Stimulated activated CD4-positive, alpha-beta T cell treated with anti-CD3 and anti-CD28 coated beads, Interleukin-2, amount 100 ng/mL, for 48 hours (primary cell): ENCODE results near the gene TNK1.
"Not testable (repeated sequence)": the region's sequence is repeated elsewhere in the genome, so short reads cannot be mapped to it uniquely, and the experiment has no call there.

Experiments
- DNase-seq, 2 donors: peaks; one replicate each; pipeline ENCODE4 v3.0.0-alpha.2; 2020

TNK1 gene

DNA sequence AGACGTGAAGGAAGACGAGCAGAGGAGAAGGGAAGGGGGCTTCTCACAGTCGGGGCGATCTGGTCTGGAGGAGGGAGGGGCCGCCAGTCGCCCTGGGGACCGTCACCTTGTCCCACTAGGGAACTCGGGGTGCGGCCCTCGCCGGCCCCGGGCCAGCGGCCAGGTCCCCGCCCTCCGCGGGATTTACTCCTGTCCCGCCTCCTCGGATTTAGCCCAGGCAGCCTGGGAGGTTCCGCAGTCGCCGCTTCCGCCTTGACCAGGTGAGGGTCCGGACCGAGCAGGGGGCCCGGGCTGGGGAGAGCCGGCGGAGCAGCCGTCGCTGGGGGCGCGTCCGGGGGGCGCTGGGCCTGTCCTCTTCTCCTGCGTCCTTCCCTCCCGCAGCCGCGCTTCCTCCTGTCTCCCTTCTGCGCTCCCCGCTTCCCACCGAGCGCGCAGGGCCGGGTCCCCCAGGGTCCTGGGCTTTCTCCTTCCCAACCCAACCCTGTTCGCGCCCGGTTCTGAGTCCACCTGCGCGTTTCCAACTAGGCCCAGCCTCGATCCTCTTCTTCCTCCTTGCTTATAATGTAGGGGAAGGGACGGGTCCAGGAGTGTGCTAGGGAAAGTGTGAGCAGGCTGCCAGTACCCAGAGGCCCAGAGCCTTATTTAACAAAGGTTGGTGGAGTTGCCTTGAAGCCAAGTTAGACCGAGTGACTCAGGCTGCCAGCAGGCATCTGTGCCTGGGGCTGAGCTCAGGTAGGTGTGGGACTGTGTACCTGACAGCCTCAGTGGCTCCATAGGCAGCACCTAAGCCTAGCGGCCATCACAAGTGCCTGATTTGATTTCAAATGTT is at the start of gene TNK1:
Gene TNK1, plus strand, starts transcription at position 235 of the 829 bp plus-strand sequence. CDS start 1,838 bp downstream, outside the sequence.
- no peak for DNase-seq

DNA sequence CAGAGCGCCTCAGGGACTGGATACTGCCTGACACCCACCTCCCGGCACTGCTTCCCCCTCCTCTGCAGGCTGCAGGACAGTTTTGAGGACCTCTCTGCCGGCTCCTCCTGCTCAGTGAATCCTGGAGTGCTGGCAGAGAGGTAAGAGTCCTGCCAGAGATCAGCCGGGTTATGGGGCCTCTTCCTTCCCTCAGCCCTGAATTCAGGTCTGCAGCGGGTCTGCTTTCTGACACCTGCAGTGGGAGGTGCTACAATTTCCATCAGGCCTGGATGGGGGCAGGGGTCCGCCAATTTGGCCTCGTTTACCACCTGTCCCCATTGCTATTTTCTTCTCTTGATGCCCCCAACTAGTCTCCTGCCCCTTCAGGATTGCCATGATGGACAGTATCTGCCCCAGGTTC is 48.8 kb upstream of the TNK1 start:
- no peak for DNase-seq

DNA sequence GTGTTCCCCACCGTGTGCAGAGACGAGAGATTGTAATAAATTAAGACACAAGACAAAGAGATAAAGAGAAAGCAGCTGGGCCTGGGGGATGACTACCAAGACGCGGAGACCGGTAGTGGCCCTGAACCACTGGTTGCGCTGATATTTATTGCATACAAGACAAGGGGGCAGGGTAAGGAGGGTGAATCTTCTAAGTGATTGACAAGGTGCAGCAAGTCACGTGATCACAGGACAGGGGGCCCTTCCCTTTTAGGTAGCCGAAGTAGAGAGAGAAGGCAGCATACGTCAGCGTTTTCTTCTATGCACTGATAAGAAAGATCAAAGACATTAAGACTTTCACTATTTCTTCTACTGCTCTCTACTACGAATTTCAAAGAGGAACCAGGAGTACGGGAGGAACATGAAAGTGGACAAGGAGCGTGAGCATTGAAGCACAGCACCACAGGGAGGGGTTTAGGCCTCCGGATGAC is 48.3 kb upstream of the TNK1 start:
- DNase-seq: not testable (repeated sequence)

DNA sequence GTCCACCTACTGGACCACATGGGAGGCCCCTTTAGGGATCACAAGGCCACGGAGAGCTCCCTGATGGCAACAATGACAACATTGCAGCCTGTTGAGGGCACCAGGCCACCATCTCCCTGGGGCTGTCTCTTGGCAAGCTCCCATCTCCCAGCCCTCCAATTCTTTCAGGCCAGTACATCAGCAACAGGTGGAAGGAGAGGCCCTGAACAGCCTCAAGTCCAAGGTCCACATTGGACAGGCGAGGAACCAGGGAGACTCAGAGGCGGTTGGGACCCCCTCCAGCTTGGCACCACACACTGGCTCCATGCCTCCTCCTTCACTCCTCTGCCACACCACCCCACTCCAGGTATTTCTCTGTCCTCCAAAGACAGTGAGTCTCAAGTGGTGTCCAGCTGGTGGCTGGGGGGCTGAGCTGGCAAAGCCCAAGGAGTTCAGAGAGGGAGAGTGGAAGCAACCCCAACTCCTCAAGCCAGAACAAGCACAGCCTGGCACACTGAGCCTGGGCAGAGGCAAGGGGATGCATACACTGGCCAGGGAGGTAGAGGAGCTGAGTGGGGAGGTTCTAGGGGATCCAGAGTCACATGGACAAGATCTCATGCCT is 45.9 kb upstream of the TNK1 start:
- DNase-seq: no peak

DNA sequence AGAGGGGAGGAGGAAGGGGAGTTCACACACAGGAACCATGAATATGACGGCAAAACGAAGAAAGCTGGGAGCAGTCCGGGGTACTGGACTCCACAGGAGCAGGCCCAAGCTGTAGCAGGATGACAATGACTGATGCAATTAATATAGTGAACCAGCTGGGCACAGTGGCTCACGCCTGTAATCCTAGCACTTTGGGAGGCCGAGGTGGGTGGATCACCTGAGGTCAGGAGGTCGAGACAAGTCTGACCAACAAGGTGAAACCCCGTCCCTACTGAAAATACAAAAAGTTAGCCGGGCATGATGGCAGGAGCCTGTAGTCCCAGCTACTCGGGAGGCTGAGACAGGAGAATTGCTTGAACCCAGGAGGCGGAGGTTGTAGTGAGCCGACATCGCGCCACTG is 45.1 kb upstream of the TNK1 start:
- not testable (repeated sequence) for DNase-seq

DNA sequence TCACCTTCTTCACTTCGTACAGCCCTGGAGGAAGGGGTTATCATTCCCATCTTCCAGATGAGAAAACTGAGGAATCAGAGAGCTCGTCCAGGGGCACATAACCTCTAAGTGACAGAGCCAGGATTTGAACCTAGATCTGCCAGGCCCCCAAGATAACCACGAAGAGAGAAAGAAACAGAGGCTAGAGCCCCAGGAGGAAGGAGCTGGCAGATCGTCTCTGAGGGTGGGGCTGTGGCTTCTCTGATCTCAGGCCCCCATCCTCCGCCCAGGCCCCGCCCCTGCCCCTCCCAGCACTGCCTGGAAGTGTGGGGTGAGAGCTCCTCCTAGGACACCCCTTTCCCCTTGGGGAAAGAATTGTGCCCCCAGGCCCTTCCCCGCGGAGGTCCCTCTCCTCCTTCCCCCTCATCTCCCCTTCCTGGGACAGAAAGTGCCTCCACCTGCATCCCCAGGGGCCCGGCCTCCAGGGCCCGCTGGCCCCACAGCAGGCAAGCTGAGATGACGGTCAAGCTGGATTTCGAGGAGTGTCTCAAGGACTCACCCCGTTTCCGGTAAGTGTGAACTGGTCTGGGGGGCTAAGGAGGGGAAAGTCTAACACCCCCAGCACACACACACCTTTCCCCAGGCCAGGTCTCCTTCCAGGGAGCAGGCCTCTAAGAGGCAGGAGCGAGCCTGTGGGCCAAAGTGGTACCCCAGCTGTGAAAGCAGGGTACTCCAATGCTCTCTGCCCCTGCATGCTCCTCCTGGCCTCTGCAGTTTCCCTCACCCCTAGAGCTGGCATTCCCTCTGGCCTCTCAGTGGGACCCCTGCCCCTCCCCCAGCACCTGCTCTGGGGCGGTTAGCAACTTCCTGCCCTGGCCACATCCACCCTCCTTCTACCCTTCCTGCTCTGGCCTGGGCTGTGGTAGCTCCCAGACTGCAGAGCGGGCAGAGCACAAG is 44.4 kb upstream of the TNK1 start, which contains the start of gene ACAP1:
Gene ACAP1, plus strand, starts transcription at position 290 of the 936 bp plus-strand sequence. Its CDS starts 206 bp downstream, at position 496.
- peak; percentile 77 to 81 for DNase-seq

DNA sequence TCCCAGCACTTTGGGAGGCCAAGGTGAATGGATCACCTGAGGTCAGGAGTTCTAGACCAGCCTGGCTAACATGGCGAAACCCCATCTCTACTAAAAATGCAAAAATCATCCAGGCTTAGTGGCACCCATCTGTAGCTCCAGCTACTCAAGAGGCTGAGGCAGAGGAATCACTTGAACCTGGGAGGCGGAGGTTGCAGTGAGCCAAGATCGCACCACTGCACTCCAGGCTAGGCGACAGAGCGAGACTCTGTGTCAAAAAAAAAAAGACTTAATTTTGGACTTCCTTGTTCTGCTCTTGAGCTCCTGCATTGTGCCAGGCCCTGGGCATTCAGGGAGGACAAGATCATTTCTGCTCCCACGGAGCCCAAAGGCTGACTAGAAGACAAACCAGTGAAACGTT is 43.3 kb upstream of the TNK1 start:
- not testable (repeated sequence) for DNase-seq

DNA sequence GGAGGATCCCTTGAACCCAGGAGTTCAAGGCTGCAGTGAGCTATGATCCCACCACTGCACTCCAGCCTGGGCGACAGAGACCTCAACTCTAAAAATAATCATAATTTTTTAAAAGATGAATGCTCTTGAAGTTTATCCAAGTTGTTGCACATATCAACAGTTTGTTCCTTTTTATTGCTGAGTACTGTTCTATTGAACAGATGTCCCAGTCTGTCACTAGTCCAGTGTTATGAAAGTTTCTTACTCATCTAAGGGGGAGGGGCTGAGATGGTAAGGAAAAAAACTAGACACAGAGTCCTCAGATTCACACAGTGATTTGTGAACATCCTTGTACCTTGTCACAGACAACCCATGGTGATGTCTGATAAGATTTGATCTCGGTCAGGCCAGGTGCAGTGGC is 40.7 kb upstream of the TNK1 start:
- no peak for DNase-seq

DNA sequence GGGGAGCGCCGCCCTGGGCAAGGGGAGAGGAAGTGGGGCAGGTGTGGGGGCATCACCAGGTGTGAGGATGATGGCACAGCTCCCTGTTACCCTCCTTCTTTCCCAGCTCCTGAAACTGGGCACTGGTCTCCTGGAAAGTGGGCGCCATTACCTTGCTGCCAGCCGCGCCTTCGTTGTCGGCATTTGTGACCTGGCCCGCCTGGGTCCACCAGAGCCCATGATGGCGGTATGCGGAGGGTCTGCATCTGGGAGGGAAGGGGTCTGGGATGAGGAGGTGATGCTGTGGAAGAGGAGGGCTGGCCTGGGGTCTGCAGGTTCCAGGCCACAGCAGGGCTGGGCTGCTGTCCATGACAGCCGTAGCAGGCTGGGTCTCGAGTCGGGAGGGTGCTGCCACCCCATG is 39.0 kb upstream of the TNK1 start:
- DNase-seq: no peak

DNA sequence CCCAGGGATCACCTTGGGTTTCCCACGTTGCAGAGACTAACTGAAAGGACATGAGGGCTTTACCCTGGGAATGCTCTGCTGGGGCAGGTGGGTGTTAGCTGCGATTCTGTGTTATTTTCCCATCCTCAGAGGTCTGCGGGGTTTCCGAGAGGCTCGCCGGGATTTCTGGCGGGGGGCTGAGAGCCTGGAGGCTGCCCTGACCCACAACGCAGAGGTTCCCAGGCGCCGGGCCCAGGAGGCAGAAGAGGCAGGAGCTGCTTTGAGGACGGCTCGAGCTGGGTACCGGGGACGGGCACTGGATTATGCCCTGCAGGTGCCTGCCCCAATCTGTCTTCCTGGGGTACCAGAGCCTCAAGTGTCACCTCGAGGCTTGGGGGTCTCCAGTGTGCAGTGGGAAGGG is 37.6 kb upstream of the TNK1 start:
- no peak for DNase-seq

DNA sequence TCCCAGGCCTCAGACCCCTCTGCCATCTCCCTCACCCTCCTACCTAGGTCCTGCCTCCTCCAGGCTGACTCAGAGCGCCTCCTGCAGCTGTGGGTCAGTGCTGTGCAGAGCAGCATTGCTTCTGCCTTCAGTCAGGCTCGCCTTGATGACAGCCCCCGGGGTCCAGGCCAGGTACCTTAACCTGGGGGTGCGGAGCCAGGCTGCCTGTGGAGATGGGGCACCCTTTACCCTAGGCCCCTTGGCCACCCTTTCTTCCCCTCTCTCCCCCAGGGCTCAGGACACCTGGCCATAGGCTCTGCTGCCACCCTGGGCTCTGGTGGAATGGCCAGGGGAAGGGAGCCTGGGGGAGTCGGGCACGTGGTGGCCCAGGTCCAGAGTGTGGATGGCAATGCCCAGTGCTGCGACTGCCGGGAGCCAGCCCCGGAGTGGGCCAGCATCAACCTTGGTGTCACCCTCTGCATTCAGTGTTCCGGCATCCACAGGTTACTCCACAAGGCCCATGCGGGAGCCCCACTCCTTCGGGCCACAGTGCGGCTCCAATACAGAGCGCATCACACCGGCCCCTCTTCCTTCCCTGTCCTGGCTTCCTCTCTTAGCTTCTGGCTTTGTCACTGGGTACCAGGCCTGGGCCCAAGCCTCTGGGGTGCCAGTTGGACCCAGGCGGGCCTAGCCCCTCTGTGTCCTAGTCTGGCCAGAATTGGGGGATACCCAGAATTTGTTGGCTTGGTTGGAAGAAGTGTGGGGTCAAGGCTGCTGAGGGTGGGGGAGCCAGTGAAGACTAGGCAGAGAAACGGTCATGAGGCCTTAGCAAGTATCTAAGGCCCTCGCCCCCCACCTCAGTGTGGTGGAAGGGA is 33.9 kb upstream of the TNK1 start:
- no peak for DNase-seq

DNA sequence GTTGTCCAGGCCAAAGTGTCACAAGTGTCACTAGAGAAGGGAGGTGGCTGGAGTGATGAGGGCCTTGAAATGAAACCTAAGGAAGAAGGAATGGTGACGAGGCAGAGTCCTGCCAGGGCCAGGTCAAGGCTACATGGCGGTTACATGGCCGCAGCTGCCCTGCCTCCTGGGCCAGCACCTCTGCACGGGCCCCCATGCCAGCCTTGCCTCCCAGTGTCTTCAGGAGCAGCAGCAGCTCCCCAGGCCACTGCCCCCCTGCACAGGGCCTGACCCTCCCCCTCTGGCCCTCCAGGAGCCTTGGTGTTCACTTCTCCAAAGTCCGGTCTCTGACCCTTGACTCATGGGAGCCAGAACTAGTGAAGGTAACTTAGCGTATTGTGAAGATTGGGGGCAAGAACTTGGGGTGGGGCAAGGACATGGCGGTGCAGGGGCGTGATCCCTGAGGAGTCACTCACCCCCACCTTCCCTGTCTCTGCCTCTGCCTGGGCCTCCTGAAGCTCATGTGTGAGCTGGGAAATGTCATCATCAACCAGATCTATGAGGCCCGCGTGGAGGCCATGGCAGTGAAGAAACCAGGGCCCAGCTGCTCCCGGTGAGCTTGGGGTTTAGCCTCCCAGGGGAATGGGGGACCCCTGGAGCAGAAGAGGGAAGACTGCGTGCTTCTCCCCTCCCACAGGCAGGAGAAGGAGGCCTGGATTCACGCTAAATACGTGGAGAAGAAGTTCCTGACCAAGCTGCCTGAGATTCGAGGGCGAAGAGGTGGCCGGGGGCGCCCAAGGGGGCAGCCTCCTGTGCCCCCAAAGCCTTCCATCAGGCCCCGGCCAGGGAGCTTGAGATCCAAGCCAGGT is 33.0 kb upstream of the TNK1 start:
- DNase-seq: no peak

DNA sequence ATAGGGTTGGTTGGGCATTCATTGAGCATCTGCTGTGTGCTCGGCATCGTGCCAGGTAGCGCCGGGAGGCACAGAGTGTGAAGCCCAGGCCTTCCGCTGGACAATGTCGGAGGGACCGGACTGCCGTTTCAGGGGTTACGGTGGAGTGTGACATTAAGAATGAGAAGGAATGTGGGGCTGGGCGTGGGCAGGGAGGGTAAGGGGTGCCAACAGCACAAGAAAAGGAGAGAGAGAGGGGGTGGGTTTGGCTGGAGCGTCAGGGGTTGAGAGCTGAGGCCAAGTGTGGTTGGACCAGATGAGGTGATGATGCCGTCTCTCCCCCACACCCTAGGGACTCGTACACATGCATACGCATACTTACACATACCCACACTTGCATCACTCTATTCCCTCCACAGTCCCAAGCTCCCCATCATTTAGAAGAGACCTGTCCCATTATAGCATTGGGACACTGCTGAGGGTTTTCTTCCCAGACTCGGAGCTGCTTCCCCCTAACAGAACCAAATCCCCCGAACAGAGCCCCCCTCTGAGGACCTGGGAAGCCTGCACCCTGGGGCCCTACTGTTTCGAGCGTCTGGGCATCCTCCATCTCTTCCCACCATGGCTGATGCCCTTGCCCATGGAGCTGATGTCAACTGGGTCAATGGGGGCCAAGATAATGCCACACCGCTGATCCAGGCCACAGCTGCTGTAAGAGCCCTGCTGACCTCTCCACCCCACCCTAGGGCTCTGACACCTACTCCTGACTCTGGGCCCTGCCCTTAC is 32.2 kb upstream of the TNK1 start:
- no peak for DNase-seq

DNA sequence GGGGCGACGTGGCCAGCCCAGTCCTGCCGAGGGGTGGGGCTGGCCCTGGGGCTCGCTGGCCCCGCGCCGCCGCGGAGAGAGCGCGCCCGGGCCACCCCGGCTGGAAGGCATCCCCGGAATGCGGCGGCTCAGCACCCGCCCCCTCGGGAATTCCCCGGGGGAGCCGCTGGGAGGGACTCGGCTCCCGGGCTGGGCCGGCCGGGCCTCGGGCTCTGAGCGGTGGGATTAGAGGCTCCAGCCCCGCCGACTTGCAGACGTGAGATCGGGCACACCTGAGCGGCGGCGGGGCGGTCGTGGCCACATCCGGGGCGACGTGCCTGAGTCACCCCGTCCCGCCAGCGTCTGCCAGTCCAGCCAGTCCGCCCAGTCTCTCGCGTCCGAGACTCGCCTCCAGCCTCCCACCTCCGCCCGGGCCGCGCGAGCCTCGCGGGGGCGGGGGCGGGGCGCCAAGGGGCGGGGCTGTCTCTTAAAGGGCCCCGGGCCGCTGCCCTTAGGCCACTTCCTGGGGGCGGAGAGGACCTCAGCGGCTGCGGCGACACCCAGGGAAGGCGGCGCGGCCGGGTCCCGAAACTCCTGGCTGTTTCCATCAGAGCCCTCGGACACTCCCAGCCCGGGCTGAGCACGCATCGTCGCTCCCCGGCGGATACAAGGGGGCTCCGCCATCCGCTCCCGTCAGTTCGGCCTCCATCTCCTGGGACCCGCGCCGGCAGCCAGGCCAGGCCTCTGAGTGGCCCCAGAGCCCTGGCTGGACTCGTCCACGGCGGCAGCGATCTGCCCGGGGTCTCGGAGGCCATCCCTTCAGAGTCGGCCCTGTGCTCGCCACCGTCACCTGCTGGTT is 29.0 kb upstream of the TNK1 start, which contains the start of gene KCTD11:
Gene KCTD11, plus strand, starts transcription at position 498 of the 838 bp plus-strand sequence.
- DNase-seq: peak; percentile 64 to 71

DNA sequence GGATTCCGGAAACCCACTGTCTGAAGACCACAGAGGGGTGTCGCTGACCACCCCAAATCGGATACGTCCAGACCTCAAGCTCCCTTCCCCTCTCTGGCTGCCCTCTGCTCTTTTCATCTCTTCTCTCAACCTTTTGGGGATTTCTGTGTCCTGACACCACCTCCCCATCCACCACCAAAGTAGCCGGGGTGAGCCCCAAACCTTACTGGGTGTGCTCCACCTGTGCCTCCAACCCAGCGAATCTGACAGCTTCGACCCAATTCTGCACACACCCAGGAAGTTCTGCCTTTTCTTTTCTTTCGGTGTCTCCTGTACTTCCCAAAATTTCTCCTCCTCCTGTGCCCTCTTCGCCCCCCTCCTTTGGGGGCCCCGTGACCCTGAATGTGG is 28.4 kb upstream of the TNK1 start:
- DNase-seq: no peak

DNA sequence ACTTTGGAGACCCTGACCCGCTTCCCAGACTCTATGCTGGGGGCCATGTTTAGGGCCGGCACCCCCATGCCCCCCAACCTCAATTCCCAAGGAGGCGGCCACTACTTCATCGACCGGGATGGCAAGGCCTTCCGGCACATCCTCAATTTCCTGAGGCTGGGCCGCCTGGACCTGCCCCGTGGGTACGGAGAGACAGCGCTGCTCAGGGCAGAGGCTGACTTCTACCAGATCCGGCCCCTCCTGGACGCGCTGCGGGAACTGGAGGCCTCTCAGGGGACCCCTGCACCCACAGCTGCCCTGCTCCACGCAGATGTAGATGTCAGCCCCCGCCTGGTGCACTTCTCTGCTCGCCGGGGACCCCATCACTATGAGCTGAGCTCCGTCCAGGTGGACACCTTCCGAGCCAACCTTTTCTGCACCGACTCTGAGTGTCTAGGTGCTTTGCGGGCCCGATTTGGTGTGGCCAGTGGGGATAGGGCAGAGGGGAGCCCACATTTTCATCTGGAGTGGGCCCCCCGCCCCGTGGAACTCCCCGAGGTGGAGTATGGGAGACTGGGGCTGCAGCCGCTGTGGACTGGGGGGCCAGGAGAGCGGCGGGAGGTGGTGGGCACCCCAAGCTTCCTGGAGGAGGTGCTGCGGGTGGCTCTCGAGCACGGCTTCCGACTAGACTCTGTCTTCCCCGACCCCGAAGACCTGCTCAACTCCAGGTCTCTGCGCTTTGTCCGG is 27.8 kb upstream of the TNK1 start:
- no peak for DNase-seq

DNA sequence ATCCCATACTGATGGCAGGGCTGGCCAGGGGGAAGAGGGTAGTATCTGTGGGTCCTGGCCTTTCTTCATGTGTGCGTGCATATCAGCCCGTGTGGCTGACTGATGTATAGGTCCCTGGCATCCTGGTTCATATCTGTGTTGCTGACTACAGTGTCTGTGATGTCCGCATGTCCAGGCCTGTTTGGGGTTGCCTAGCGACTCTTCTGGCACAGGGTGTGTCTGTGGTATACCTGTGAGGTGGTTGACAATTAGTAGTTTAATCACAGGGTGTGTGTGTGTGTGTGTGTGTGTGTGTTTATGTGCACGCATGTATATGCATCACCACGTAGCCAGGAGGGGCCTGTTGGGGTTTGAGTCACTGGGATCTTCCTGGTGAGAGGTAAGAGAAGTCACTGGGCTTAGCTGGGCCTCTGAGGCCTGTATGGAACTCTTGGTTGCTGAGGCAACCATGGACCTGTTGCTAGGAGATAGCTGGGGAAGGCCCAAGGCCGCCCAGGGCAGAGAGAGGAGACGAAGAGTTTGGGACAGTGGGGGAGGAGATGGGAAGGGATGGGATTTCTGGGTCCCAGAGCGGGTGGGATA is 26.5 kb upstream of the TNK1 start:
- DNase-seq: no peak

DNA sequence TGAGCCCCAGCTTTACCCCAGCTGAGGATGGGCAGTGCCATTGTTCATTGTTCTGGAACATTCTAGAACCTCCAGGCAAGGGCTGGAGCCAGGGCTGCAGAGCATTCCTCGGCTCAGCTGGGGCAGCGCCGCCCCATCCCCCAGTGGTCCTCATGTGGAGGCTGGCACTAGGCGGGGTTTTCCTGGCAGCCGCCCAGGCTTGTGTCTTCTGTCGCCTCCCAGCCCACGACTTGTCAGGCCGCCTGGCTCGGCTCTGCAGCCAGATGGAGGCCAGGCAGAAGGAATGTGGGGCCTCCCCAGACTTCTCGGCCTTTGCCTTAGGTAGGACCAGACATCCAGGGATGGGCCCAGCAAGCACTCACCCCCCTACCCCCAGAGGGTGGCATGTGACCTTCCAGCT is 25.8 kb upstream of the TNK1 start, which contains the start of gene TMEM95:
Gene TMEM95, plus strand, starts transcription at position 104 of the 400 bp plus-strand sequence. Its CDS starts 49 bp downstream, at position 153.
- no peak for DNase-seq
